BE2C (cell line): ENCODE data around the gene NPHP4.

Experiments
- DNase-seq: peaks from one replicate; pipeline ENCODE4 v3.0.0-alpha.2; 2020
- H3K27me3 ChIP-seq: fragments of 250-450 bp; sonication (Bioruptor Pico); 2 replicates; pipeline ENCODE4 v1.5.1; 2020; ENCODE audit warnings: mild to moderate bottlenecking
- H3K36me3 ChIP-seq: fragments of 250-450 bp; sonication (Bioruptor Pico); 2 replicates; pipeline ENCODE4 v1.5.1; 2020; ENCODE audit warnings: mild to moderate bottlenecking
- H3K4me1 ChIP-seq: fragments of 250-450 bp; sonication (Bioruptor Pico); 2 replicates; pipeline ENCODE4 v1.5.1; 2020
- H3K4me3 ChIP-seq: 2 replicates; pipeline ENCODE4 v1.5.1; 2011; ENCODE audit warnings: low read depth, low read length
- H3K9me3 ChIP-seq: fragments of 250-450 bp; sonication (Bioruptor Pico); 2 replicates; pipeline ENCODE4 v1.5.1; 2020
- CTCF ChIP-seq: IDR thresholded peaks from 2 replicates; pipeline ENCODE4 v1.5.1; 2012; ENCODE audit warnings: mild to moderate bottlenecking, low read depth, low read length

NPHP4 gene

GRCh38 chr1:6033124-6033523 lies 40.9 kb upstream of the NPHP4 start:
- peaks cover 3% of the 10 kb centered on the region; the same call in 1 of the 2 replicates for H3K4me1 ChIP-seq

GRCh38 chr1:6030547-6031261 lies 38.5 kb upstream of the NPHP4 start:
- Histone ChIP-seq H3K9me3 (no peaks in the 10 kb centered on the region), H3K4me3 (no peak overlapping the region), H3K36me3 (no peaks in the 10 kb centered on the region), H3K27me3 (no peaks in the 10 kb centered on the region), H3K4me1 (peaks cover 3% of the 10 kb centered on the region)
- no peak for DNase-seq
- no peak for TF ChIP-seq CTCF

More at GRCh38 chr1:6033124-6033523, 40.9 kb upstream of the NPHP4 start:
- TF ChIP-seq CTCF, result no peak
- H3K36me3 ChIP-seq, result no peaks in the 10 kb centered on the region
- DNase-seq, result no peak
- no peaks in the 10 kb centered on the region for H3K27me3 ChIP-seq
- H3K9me3 ChIP-seq, result no peaks in the 10 kb centered on the region
- H3K4me3 ChIP-seq, result no peak overlapping the region

DNA sequence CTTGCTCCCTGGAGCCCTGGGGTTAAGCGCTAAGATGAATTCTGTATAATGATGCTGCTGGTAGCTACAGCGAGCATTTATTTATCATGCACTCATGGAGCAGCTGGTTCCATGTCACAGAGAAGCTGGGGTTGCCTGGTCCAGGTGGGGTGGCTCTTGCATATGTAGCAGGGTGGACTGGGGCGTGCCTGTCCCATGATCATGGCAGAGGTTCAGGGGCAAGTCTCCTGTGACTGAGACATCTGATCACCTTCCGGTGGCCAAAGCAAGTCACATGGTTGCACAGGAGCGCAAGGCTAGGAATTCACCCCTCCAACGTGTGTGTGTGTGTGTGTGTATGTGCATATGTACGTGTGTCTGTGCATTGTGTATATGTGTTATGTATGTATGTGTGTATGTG lies 37.9 kb upstream of the NPHP4 start:
- no peak overlapping the region for H3K4me3 ChIP-seq
- H3K36me3 ChIP-seq, result no peaks in the 10 kb centered on the region
- DNase-seq, result no peak
- H3K4me1 ChIP-seq, result peaks cover 3% of the 10 kb centered on the region
- H3K27me3 ChIP-seq, result no peaks in the 10 kb centered on the region
- H3K9me3 ChIP-seq, result no peaks in the 10 kb centered on the region
- no peak for TF ChIP-seq CTCF

- no peak for DNase-seq
- no peak for TF ChIP-seq CTCF
Observed at GRCh38 chr1:6029351-6029750, 37.1 kb upstream of the NPHP4 start.

GRCh38 chr1:6028042-6028850 lies 36.0 kb upstream of the NPHP4 start:
- no peak for DNase-seq
- TF ChIP-seq CTCF, result no peak
- Histone ChIP-seq H3K27me3 (no peaks in the 10 kb centered on the region), H3K9me3 (no peaks in the 10 kb centered on the region), H3K4me3 (no peak overlapping the region), H3K36me3 (no peaks in the 10 kb centered on the region), H3K4me1 (no peaks in the 10 kb centered on the region; the same call in 1 of the 2 replicates)

More at GRCh38 chr1:6029351-6029750, 37.1 kb upstream of the NPHP4 start:
- H3K4me1 ChIP-seq, result no peaks in the 10 kb centered on the region; the same call in 1 of the 2 replicates
- H3K9me3 ChIP-seq, result no peaks in the 10 kb centered on the region
- H3K36me3 ChIP-seq, result no peaks in the 10 kb centered on the region
- no peaks in the 10 kb centered on the region for H3K27me3 ChIP-seq
- no peak overlapping the region for H3K4me3 ChIP-seq

DNA sequence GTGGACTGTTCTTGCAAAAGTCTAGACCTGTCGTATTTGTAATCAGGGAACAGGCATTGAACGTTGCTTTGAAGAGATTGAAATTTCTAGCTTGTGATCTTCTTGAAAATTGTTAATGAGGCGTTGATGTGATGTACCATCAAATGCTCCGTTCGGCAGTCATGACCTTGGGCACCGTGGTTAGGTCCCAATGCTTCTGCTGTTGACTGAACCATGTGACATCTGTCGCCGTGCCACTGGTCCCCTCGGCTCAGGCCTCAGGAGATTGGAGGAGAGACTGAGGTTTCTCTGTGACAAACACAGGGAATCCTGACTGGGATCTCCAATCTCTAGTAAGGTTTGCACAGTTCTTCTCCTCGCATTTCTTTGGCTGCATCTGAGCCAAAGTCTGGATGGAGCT lies 35.4 kb upstream of the NPHP4 start:
- DNase-seq, result no peak
- Histone ChIP-seq H3K4me3 (no peak overlapping the region), H3K27me3 (no peaks in the 10 kb centered on the region), H3K36me3 (no peaks in the 10 kb centered on the region), H3K4me1 (no peaks in the 10 kb centered on the region; the same call in 1 of the 2 replicates), H3K9me3 (no peaks in the 10 kb centered on the region)
- TF ChIP-seq CTCF, result no peak
